ENCODE results near the gene SYT8.

DNA sequence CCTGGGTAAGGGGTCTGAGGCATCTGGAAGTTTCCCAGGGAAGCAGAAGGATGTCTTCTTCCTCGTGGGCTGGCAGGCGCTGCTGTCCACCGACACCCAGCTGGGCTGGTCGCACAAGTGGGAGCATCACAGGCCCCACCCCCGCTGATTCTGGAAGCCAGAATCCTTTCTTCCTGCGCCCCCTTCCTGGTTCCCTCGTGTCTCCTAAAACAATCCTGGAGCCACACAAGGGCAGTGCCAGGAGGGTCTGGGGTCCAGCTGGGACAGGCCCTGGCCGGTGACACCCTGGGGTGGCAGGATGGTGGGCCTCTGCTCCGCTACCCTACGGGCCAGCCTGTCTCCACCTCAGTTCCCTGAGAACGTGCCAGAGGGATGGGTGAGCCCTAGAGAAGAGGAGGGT is 22.3 kb downstream of the SYT8 start:
- TF ChIP-seq, protein P1, sequence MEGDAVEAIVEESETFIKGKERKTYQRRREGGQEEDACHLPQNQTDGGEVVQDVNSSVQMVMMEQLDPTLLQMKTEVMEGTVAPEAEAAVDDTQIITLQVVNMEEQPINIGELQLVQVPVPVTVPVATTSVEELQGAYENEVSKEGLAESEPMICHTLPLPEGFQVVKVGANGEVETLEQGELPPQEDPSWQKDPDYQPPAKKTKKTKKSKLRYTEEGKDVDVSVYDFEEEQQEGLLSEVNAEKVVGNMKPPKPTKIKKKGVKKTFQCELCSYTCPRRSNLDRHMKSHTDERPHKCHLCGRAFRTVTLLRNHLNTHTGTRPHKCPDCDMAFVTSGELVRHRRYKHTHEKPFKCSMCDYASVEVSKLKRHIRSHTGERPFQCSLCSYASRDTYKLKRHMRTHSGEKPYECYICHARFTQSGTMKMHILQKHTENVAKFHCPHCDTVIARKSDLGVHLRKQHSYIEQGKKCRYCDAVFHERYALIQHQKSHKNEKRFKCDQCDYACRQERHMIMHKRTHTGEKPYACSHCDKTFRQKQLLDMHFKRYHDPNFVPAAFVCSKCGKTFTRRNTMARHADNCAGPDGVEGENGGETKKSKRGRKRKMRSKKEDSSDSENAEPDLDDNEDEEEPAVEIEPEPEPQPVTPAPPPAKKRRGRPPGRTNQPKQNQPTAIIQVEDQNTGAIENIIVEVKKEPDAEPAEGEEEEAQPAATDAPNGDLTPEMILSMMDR (IDR thresholded peaks at IDR 0.05; ENCODE audit: low read length) = no peak
- no peak for TF ChIP-seq EZH2 (IDR thresholded peaks at IDR 0.05; ENCODE audit: borderline replicate concordance, low read length)

Data from OCI-LY1 (cell line).